BJ (cell line): ENCODE data around the gene CHKB. TPM values are rescaled to one million over a fixed set of nuclear protein-coding genes. Genes with fewer than 3 reads are reported as not detected.

Source experiments
- CTCF ChIA-PET: fragments of 350-600 bp; formaldehyde crosslinking; extraction: SDS; loops from one replicate; lab custom pipeline; 2021; ENCODE audit warnings: antibody characterized with exemption, inconsistent platforms; lab: Yijun Ruan, JAX
- POLR2A ChIA-PET: fragments of 300-600 bp; sonication (Branson Sonifier 250); formaldehyde crosslinking; extraction: SDS; loops from one replicate; lab custom pipeline; 2021; ENCODE audit warnings: antibody characterized with exemption; lab: Charles Lee
- DNase-seq: peaks from one replicate; pipeline ENCODE4 v3.0.0-alpha.2; 2011; ENCODE audit warnings: low read depth
- H3K27me3 ChIP-seq: 2 replicates; pipeline ENCODE4 v1.6.0; 2011; ENCODE audit warnings: low read length; ENCODE audit not compliant: control insufficient read depth, insufficient read depth
- H3K36me3 ChIP-seq: 2 replicates; pipeline ENCODE4 v1.5.1; 2011; ENCODE audit warnings: low read length; ENCODE audit not compliant: control insufficient read depth, insufficient read depth
- H3K4me3 ChIP-seq: 2 replicates; pipeline ENCODE4 v1.5.1; 2011; ENCODE audit warnings: low read depth, mild to moderate bottlenecking, control low read depth, low read length
- CTCF ChIP-seq: IDR thresholded peaks from 2 replicates; pipeline ENCODE4 v1.5.1; 2011; ENCODE audit warnings: low read depth, mild to moderate bottlenecking, control low read depth, inconsistent platforms, low read length, moderate library complexity; ENCODE audit not compliant: insufficient read depth
- polyA plus RNA-seq: library from polyadenylated mRNA; depleted of rRNA; stranded (reverse); fragments of >200 nt; gene quantifications from 2 replicates; pipeline ENCODE4 v1.2.3, GENCODE V29; 2011

The CHKB gene
- polyA plus RNA-seq, 1 experiment, result 51.2 TPM

- Histone ChIP-seq H3K27me3 (peaks cover 32% of the 10 kb centered on the region), H3K36me3 (no peaks in the 10 kb centered on the region), H3K4me3 (peak overlapping the region; percentile 26)
- no peak for TF ChIP-seq CTCF
- POLR2A ChIA-PET, result no interaction called here
- CTCF ChIA-PET, result interaction anchor here (0.9 to 1.9 kb wide), 3 partner anchors 11 to 33 kb away, joined by 3 to 10 read pairs (median 5); no protein-coding TSS in a partner anchor
- DNase-seq, result no peak
These were observed 18.5 kb upstream of the CHKB start for GRCh38 chr22:50600967-50601668.

GRCh38 chr22:50600538-50600937, 17.9 kb upstream of the CHKB start, which contains the start of gene MAPK8IP2:
Gene MAPK8IP2, plus strand, starts transcription at chr22:50600793. Its CDS starts 26 bp downstream, at chr22:50600819.
- DNase-seq, result no peak
- H3K27me3 ChIP-seq, result peaks cover 31% of the 10 kb centered on the region
- H3K4me3 ChIP-seq, result peak within 1 kb of the TSS; percentile 26
- ChIA-PET CTCF (no interaction called here), POLR2A (no interaction called here)
- no peak for TF ChIP-seq CTCF
- no peaks in the 10 kb centered on the region for H3K36me3 ChIP-seq

DNA sequence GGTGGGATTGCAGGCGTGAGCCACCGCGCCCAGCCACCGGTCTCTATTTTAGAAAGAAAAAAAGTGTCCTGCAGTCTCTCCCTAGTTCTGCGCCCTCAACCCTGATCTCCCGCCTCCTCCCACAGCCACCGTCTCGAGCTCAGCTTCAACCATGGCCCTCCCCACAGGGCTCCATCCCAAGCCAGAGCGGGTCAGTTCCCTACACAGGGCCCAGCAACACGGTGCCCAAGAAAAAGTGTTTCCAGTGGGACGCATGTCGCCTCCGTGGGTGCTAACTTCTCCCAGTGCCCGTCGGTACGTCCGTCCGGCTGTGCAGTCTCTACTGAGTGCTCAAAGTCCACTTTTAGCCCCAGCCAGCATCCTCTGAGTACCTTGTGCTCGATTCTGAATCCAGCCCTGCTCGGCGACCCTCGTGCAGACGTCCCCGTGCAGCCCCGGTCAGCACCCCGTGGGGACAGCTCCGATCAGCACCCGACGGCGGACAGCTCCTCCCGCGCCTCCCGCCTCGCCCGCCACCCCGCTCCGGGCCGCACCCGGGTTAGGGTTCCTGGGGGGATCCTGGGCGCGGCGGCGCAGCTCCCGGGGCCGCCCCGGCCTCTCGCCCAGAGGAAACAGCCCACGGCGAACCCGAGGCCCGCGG, 17.3 kb upstream of the CHKB start:
- H3K27me3 ChIP-seq, result peaks cover 29% of the 10 kb centered on the region
- CTCF ChIA-PET, result interaction anchor here (0.6 to 0.7 kb wide), 2 partner anchors 17 to 28 kb away, joined by 3 read pairs; partner anchors contain the start of gene ARSA
- DNase-seq, result no peak
- TF ChIP-seq CTCF, result no peak
- H3K36me3 ChIP-seq, result no peaks in the 10 kb centered on the region
- peak overlapping the region; percentile 26 for H3K4me3 ChIP-seq
- POLR2A ChIA-PET, result interaction anchor here (0.7 kb wide), 1 partner anchor 116 kb away, joined by 3 read pairs; no protein-coding TSS in a partner anchor

DNA sequence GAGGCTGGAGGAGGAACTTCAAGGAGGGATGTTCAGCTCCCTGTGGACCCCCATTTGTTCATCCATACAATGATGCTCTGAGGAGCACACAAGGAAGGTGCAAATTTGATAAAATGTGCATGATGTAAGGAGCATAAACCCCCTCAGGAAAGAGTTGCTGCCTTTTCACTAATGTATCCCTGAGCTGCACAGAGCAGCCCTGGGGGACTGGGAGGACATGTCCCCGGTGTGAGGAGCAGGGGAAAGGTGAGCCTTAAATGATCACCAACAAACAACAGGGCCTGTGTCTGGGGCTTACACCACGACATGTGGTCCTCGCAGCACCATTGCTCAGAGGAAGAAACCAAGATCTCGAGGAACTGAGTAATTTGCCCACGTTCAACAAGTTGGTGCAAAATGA, 14.4 kb upstream of the CHKB start:
- Histone ChIP-seq H3K27me3 (peaks cover 10% of the 10 kb centered on the region), H3K4me3 (no peak overlapping the region), H3K36me3 (no peaks in the 10 kb centered on the region)
- no peak for DNase-seq
- ChIA-PET POLR2A (no interaction called here), CTCF (no interaction called here)
- TF ChIP-seq CTCF, result no peak

- DNase-seq, result no peak
- TF ChIP-seq CTCF, result no peak
- ChIA-PET CTCF (no interaction called here), POLR2A (no interaction called here)
- Histone ChIP-seq H3K4me3 (no peak overlapping the region), H3K36me3 (no peaks in the 10 kb centered on the region), H3K27me3 (peaks cover 2% of the 10 kb centered on the region)
These were observed 12.5 kb upstream of the CHKB start for GRCh38 chr22:50595189-50595588.
